OCI-LY7 (cell line): ENCODE data around the gene GPX7.

Source experiments
- EZH2phosphoT487 ChIP-seq: fragments of 200-600 bp; sonication (generic); IDR thresholded peaks from 2 replicates; pipeline ENCODE4 v1.6.1; 2018; ENCODE audit warnings: low read depth, borderline replicate concordance, mild to moderate bottlenecking, mixed run types, antibody characterized with exemption, low read length, moderate library complexity, mixed read lengths
- TF ChIP-seq, protein P1 (sequence below): fragments of 200-600 bp; sonication (generic); conservative IDR thresholded peaks from 2 replicates; pipeline ENCODE4 v1.5.1; 2014; ENCODE audit warnings: mild to moderate bottlenecking, antibody characterized with exemption, low read length, moderate library complexity, mixed read lengths

- TF ChIP-seq, protein P1, sequence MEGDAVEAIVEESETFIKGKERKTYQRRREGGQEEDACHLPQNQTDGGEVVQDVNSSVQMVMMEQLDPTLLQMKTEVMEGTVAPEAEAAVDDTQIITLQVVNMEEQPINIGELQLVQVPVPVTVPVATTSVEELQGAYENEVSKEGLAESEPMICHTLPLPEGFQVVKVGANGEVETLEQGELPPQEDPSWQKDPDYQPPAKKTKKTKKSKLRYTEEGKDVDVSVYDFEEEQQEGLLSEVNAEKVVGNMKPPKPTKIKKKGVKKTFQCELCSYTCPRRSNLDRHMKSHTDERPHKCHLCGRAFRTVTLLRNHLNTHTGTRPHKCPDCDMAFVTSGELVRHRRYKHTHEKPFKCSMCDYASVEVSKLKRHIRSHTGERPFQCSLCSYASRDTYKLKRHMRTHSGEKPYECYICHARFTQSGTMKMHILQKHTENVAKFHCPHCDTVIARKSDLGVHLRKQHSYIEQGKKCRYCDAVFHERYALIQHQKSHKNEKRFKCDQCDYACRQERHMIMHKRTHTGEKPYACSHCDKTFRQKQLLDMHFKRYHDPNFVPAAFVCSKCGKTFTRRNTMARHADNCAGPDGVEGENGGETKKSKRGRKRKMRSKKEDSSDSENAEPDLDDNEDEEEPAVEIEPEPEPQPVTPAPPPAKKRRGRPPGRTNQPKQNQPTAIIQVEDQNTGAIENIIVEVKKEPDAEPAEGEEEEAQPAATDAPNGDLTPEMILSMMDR = no peak
- no peak for TF ChIP-seq EZH2phosphoT487
Observed at GRCh38 chr1:52588535-52588934, 13.6 kb upstream of the GPX7 start.
